ENCODE data around the gene GLIS1. TPM values are rescaled to one million over a fixed set of nuclear protein-coding genes. Genes with fewer than 3 reads are reported as not detected.

The GLIS1 gene
- total RNA-seq, 1 donor from 2014 or later = 0.08 TPM

DNA sequence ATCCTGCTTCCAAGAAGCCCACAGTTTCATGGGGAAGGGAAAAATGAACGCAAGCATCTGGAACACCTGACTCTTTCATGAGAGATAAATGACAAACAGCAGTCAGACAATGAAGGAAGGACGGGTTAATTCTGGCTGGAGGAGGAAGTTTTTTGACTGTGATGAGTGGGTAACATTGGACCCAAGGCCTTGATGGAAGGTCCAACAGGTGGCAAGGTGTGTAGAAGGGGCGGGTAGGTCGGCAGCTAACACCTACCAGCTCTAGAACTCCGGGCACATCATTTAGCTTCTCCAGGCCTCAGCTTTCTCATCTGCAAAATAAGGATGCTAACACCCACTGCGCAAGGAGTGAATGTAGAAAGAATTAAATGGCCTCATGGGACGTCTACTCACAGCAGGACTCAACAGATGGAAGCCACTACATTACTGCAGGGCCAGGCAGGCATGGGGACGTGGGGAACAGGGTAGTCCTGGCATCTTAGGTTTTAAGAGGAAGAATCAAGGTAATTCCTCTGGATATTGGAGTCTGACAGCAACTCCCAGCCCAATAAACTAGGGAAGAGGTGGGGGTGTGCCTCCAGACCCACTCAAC, 12.9 kb downstream of the GLIS1 start:
- DNase-seq = no peak
- ATAC-seq (ENCODE audit: poor library complexity) = no peak
- intact Hi-C loops (cut with DNase I) = no loop called here

DNA sequence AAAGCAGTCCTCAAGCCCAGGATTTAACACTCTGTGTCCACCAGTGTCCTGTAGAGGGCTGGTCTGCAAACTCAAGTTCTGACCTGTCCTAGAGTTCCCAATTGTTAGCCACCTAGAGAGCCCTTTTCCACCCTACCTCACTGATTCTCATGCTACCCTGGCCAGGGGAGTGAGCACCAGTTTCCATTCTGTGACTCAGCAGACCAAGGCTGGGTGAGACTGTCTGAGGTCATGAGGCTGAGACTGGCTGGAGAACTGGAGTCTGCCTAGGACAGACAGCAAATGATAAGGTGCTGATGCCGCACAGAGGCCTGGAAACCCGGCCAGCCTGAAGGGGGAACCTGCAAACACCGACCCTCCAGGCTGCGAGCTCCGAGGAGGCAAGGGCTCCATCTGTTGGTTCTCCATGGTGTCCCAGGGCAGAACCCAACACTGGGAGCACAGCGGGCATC, 13.7 kb downstream of the GLIS1 start:
- DNase-seq = no peak
- intact Hi-C loops (cut with DNase I) = no loop called here
- no peak for ATAC-seq (ENCODE audit: poor library complexity)

DNA sequence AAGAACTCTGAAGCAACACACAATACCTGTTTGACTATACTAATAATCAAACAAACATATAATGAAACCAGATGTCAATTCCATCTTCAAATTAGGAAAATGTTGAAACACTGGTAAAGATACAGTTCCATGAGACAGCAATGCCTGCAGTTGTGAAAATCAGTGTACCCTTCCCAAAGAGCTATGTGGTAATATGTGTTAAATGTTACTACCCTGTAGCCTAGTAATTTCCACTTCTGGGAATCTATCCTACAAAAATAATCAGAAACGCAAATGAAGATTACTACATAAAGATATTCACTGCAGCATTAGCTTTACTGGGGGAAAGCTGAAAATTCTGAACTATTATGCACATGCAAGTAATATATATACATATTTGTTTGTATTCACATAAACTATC, 16.9 kb downstream of the GLIS1 start:
- no peak for DNase-seq
- no peak for ATAC-seq (ENCODE audit: poor library complexity)
- intact Hi-C loops (cut with DNase I) = no loop called here

DNA sequence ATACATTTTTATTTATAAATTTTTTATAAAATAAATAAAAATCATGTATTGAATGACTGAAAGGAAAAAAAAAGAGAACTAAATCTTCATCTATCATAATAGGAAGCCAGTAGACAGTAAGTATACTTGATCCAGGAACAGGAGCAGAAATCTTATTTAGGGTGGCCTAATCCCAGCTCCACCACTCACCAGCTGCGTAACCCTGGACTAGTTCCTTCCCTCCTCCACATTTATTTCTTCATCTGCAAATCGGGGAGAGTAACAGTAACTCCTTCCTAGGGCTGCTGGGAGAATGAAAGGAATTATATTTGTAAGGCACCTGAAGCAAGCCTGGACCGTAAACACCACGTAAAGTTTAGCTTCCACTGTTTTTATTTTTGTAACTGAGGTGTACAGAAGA, 17.9 kb downstream of the GLIS1 start:
- no peak for ATAC-seq (ENCODE audit: poor library complexity)
- intact Hi-C loops (cut with DNase I) = no loop called here
- DNase-seq = no peak

DNA sequence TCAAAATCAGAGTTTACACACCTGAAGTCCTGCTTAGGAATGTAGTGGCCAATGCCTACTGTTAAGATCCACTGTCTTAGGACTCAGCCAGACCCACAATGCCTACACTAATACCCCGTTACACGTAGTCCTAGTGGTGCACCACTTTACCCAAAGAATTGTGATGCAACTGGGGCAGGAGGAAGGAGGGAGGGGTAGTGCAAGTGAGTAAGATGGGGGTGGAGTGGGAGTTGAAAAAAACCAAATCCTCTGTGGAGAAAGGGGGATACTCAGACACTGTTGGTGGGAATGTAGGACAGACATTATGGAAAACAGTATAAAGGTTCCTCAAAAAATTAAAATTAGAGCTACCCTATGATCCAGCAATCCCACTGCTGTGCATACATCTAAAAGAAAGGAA, 19.5 kb downstream of the GLIS1 start:
- no peak for ATAC-seq (ENCODE audit: poor library complexity)
- intact Hi-C loops (cut with DNase I) = no loop called here

DNA sequence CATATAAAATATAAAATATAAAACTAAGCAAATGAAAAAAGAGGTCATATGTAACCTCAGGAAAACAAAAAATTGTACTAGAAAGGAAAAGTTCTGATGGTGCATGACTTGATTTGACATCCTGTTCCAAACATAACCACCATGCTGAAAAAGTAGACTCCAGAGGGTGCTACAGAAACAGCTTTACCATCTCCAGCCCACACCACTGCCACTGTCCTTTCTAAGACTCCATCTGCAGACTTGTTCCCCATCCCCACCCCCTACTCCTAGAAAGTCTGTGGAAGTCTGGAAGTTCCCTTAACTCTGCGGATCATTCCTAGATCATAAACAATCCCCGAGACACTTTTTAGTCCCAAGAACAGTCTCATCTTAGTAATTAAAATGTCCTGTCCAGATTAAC, 20.5 kb downstream of the GLIS1 start:
- intact Hi-C loops (cut with DNase I) = no loop called here
- DNase-seq = no peak
- ATAC-seq (ENCODE audit: poor library complexity) = no peak

More for the DNA sequence above, 19.5 kb downstream of the GLIS1 start:
- no peak for DNase-seq

DNA sequence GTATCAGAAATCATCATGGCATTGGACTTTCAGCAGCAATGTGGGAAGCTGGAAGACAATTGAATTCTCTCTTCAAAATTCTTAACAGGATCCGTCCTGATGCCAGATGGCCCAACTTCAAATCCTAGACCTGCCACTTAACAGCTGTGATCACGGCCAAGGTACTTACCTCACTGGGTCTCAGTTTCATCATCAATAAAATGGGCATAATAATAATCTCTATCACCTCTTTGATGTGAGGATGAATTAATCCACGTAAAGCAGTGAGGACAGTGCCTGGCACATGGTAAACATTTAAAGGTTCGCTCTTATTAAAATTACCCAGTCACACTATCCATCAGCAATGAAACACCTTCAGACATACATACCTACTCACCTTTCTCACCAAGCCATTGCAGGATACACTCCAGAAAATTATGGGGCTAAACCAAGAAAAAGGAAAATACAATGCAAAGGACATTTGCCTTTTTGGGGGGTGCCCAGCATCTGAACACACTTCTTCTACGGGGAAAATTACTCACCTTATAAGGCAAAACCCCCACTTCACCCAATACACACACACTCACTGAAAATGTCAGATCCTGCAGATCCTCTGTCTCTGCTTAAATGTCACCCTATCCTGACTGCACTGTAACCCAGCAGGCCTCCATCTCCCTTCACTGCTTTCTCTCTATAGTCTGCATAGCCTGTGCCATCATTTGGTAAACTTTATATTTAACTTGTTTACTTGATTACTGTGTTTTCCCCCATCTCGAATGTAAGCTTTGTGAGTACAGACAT, 21.7 kb downstream of the GLIS1 start:
- DNase-seq (no peak), ATAC-seq (ENCODE audit: poor library complexity) (no peak)
- intact Hi-C loops (cut with DNase I) = no loop called here

DNA sequence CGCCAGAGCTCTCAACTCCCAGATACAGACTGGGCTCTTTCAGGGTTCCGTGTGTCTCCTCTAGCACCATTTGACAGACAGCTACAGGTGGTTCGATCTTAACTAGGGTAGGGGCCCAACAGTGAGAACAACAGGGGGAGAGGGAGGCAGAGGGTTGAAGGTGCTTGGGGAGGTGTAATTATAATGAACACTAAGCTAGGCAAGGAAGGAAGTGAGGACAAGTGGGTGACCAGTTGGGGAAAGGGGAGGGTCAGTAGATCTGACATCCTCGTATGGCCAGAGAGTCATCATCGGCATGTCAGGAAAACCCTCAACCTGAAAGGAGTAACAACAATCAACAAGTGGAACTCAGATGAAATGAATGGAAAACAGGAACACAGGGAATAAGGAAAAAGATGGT, 22.8 kb downstream of the GLIS1 start:
- intact Hi-C loops (cut with DNase I) = no loop called here
- DNase-seq (no peak), ATAC-seq (ENCODE audit: poor library complexity) (no peak)

DNA sequence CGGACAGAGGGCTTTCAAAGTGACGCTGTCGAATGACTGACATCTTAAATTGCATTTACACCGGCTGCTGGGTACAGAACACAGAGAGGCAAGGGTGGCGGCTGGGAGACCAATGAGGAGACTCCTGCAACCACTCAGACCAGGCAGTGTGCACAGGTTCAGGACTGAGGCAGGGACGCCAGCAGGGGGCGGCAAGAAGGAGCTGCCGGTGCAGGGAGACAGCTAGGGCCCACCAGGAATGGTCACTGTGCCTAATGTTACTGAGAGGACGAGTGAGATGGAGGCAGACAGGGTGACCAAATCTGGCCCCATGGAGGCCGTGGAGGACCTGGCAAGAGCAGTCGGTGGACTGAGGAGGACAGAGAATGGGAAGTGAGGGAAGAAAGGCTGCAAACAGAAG, 23.5 kb downstream of the GLIS1 start:
- no peak for DNase-seq

DNA sequence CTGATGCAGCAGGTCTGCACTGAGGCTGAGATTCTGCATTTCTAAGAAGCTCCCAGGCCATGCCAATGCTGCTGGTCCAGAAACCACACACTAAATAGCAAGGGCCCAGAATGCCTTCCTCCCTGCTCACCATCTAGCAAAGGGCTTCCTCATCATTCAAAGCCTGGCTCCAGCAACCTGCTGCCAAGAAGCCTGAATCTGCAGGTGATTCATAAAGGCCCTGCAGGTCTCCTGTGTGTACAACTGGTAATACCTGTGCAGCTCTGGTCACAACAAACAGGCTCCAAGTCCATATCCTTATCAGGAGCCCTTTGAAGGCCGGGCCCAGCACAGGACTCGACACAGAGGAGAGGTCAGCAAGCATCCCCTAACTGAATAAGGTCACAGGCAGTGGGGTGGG, 26.7 kb downstream of the GLIS1 start:
- intact Hi-C loops (cut with DNase I) = no loop called here
- DNase-seq = no peak
- ATAC-seq (ENCODE audit: poor library complexity) = no peak

More for the DNA sequence above, 23.5 kb downstream of the GLIS1 start:
- intact Hi-C loops (cut with DNase I) = no loop called here
- no peak for ATAC-seq (ENCODE audit: poor library complexity)

DNA sequence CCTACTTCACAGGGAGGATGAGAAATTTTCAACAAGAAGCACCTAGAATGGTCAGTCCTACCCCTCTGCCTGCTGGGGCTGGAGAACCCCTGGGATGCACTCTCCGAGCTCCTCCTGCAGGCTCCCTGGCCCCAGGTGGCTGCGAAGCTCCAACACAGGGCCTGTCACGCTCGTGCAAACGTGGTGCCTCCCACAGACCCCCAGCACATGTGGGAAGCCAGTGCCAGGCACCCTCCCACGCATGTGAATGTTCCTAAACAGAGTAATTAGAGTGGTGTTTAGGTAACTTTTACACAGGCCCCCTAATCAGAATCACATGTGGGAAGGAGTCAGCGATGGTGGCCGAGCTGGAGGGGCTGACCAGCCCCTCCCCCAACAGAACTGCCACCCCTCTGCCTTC, 28.4 kb downstream of the GLIS1 start:
- DNase-seq = no peak
- ATAC-seq (ENCODE audit: poor library complexity) = no peak
- intact Hi-C loops (cut with DNase I) = no loop called here

DNA sequence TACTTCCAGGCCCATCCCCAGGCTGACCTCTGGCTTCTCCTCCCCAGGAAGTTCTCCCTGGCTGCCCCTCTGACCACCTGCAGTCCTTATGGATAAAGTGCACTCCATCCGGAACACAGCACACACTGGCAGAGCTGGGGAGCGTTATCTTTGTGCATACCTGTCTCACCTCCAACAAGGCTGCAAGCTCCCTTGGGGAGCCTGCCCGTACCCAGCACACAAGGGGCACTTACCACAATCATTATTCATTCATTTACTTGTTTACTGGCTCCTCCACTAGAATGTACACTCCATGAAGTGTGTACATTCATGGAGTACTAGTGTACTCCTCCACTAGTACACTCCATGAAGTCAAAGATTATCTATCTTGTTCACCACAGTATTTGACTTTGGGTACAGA, 30.3 kb downstream of the GLIS1 start:
- intact Hi-C loops (cut with DNase I) = no loop called here
- ATAC-seq (ENCODE audit: poor library complexity) = no peak
- no peak for DNase-seq

DNA sequence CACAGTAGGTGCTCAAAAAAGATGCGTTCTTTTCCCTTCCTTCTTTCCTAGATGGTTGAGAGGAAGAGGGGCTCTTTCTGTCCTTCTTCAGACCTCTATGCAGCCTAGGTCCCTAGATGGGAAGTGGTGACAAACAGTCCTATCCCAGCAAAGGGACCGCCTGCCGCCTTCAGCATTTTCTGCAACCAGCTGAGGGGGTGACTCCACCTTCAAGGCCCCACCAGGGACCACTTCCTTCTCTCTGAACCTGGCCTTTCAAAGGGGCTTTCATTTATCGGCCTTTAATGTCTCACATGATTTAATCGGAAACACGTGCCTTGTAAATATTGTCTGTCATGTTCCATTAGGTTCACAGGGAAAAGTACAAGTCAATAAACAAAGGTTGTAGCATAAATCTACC, 32.6 kb downstream of the GLIS1 start:
- DNase-seq (no peak), ATAC-seq (ENCODE audit: poor library complexity) (no peak)
- intact Hi-C loops (cut with DNase I) = no loop called here

DNA sequence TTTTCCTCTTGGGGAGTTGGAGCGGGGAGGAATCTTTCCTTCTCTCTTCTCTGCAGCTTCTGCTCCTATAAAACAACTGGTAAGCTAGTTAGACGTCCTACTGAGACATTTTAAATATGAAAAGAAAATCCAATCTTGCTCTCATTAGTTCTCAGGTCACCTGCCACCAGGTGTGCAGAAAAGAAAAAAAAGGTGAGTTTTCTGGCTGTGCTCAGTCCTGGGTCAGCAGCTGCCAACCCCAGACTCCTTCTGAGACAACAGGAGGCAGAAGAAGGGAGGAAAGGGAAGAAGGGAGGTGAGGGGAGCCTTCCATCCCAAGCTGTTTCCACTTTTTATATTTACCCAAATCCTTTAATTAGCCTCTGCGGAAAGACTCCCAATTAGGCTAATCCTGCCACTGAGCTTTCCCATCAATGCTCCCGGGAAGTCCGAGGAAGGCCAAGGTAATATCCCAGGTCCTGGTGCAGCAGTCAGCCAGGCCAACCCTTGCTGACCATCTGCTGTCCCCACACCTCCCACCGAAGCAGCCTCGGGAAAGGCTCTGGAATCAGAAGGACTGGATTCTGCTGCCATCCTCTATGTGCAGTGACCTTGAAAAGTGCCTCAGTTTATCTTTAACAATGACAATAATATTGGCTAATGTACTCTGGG, 33.4 kb downstream of the GLIS1 start:
- DNase-seq = no peak
- intact Hi-C loops (cut with DNase I) = no loop called here
- no peak for ATAC-seq (ENCODE audit: poor library complexity)

DNA sequence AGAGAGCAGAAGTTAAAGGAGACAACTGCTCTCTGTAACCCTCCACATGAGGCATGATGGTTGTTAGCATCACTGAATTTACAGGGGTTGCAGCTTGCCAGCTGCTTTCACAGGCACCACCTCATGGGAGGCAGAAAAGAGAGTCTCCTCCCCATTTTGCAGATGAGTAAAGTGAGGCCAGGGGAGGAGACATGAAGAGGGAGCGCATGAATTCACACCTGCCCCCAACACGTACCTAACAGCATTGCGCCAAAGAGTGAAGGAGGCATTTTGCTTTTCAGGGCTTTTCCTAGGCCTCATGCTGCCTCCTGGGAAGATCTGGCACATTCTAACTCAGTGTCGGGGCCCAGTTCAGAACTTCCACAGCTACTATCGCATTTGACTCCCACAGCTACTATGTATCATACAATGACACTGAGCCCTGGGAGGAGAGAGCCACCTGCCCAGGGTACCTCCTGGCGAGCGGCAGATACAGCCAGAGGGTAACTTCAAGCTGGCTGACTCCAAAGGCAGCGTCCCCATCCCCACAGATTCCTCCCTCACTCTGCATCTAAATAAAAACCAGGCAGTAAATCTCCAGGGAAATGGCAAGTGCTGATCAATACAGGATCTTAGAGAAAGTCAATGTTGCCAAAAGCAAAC, 34.0 kb downstream of the GLIS1 start:
- no peak for DNase-seq
- no peak for ATAC-seq (ENCODE audit: poor library complexity)
- intact Hi-C loops (cut with DNase I) = no loop called here

DNA sequence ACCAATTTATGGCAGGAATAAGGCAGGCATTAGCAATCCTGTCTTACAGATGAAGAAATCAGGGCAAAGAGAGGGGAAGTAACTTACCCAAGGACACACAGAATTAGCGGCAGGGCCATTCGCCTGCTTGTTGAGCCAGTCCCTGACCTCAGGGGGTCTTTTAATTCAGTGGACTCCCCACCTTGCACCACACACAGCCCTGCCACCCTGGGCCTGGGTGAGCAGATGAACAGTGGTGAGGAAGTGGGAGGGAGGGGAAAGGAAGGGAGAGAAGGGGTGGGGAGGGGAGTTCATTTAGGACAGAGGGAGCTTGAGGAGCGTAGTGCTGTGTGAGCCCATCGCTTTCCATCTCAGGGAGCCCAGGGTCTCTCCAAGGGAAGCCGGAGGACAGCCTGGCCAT, 34.7 kb downstream of the GLIS1 start:
- intact Hi-C loops (cut with DNase I) = no loop called here
- DNase-seq (no peak), ATAC-seq (ENCODE audit: poor library complexity) (no peak)

DNA sequence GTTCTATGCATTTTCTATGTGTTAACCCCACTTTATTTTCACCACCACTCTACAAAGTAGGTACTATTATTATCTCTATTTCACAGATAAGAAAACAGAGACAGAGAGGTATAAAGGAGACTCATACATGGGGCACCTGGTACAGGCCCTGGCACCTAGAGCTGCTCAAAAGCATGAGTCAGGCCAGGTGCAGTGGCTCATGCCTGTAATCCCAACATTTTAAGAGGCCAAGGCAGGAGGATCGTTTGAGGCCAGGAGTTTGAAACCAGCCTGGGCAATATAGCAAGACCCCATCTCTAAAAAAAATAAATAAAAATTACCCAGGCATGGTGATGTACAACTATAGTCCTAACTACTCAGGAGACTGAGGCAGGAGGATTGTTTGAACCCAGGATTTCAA, 35.8 kb downstream of the GLIS1 start:
- intact Hi-C loops (cut with DNase I) = no loop called here
- ATAC-seq (ENCODE audit: poor library complexity) (no peak), DNase-seq (no peak)

DNA sequence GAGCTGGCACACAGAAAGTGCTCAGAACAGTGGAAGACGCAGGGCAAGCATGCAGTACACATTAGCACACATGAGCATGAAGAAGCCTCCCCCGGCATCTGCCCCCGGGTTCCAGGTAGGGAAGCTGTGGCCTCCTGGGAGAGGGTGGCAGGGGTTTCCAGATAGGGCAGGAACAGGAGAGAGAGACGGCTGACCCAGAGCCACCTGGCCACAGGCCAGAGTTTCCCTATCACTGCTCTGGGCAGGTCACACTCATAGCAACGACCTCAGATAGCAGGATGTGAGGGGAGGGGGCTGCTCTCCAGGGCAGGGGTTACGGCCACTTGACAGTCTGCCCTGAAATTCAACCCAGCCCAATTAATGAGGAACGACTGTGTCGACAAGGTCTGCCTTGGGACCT, 36.6 kb downstream of the GLIS1 start:
- ATAC-seq (ENCODE audit: poor library complexity) (no peak), DNase-seq (no peak)
- intact Hi-C loops (cut with DNase I) = no loop called here

DNA sequence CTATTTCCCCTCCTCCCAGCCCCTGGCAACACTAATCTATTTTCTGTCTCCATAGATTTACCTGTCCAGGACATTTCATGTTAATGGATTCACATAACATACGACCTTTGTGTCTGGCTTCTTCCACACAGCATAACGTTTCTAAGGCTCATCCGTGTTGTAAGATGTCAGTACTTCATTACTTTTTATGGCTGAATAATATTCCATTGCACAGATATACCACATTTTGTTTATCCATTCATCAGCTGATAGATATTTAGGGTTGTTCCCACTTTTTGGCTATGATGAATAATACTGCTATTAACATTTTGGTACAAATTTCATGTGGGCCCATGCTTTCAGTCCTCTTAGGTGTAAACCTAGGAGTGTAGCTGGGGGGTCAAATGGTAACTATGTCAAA, 38.2 kb downstream of the GLIS1 start:
- DNase-seq (no peak), ATAC-seq (ENCODE audit: poor library complexity) (no peak)
- intact Hi-C loops (cut with DNase I) = no loop called here

DNA sequence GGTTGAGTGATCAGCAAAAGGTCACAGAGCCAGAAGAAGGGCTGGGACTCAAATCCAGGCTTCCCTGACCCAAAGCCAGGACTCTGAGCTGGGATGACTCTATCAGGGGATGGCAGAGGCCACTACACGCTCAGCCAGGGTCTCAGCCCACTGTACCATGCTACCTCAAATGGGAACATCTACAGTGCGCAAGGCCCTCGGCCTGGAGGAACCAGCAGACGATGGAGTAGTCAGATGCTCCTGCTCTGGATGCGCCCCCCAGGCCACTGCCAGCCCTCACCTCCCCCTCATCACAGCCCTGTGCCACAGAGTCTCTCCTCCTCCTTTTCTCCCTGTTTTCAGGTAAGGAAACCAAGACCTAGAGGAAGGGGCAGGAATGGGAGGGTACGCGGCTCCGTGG, 39.0 kb downstream of the GLIS1 start:
- ATAC-seq (ENCODE audit: poor library complexity) (no peak), DNase-seq (no peak)
- intact Hi-C loops (cut with DNase I) = no loop called here
